Tibial nerve (tissue), 4 donors: ENCODE data around the gene NIT1. TPM values are rescaled to one million over a fixed set of nuclear protein-coding genes. Genes with fewer than 3 reads are reported as not detected.

ENCODE experiments used
- DNase-seq, 2 donors: peaks; one replicate each; pipeline ENCODE4 v3.0.0-alpha.2; 2019; ENCODE audit warnings: low spot score in 2 of 2
- H3K27ac ChIP-seq, 4 donors: fragments of 200-600 bp; sonication (generic) in 3 of 4; one replicate each; pipeline ENCODE4 v1.5.1; 2017 to 2019; ENCODE audit warnings: mild to moderate bottlenecking in 1 of 4
- H3K27me3 ChIP-seq, 2 donors: fragments of 200-600 bp; sonication (generic) in 1 of 2; one replicate each; pipeline versions ENCODE4 v1.5.1 to v1.6.0; 2017 to 2019
- H3K36me3 ChIP-seq, 3 donors: fragments of 200-600 bp; sonication (generic); one replicate each; pipeline ENCODE4 v1.5.1; 2018 to 2019
- H3K4me1 ChIP-seq, 4 donors: fragments of 200-600 bp; sonication (generic) in 3 of 4; one replicate each; pipeline ENCODE4 v1.5.1; 2017 to 2019
- H3K4me3 ChIP-seq, 4 donors: fragments of 200-600 bp; sonication (generic) in 3 of 4; one replicate each; pipeline ENCODE4 v1.5.1; 2017 to 2019; ENCODE audit warnings: mild to moderate bottlenecking in 1 of 4, moderate library complexity in 1 of 4
- H3K9me3 ChIP-seq, 4 donors: fragments of 200-600 bp; sonication (generic) in 3 of 4; one replicate each; pipeline ENCODE4 v1.5.1; 2017 to 2019
- CTCF ChIP-seq, 5 experiments: fragments of 200-600 bp in 3 of 5; fragments of 450-650 bp in 2 of 5; sonication (generic) in 3 of 5; IDR thresholded peaks; one replicate each; pipeline ENCODE4 v1.5.1; 2016 to 2019; ENCODE audit warnings: antibody characterized with exemption in 5 of 5, mild to moderate bottlenecking in 3 of 5, moderate library complexity in 2 of 5
- EP300 ChIP-seq, 2 donors: sonication (generic); formaldehyde crosslinking; IDR thresholded peaks; one replicate each; pipeline ENCODE4 v1.6.1; 2017; ENCODE audit warnings: antibody characterized with exemption in 2 of 2, mild to moderate bottlenecking in 1 of 2
- POLR2A ChIP-seq, 2 donors: fragments of 450-650 bp; IDR thresholded peaks; one replicate each; pipeline ENCODE4 v1.6.1; 2017; ENCODE audit warnings: antibody characterized with exemption in 2 of 2, mild to moderate bottlenecking in 2 of 2, moderate library complexity in 2 of 2
- WGBS, 2 donors: methylation state at CpG; one replicate each; pipeline ENCODE4 v1.1.5; 2018; 5-methylcytosine and 5-hydroxymethylcytosine counted together
- total RNA-seq, 4 donors: library from RNA; depleted of rRNA; stranded (reverse); fragments of >200 nt; gene quantifications; one replicate each; pipeline ENCODE4 v1.1.0, GENCODE V29; 2016

Gene NIT1
- 10 to 100 TPM; 26.4 to 43.0 (median 32.9) TPM for total RNA-seq

- peak; percentile 59 to 75 for DNase-seq
- 1% methylated on average over 54 to 58 of the region's 58 CpGs for WGBS, 2 donors
- Histone ChIP-seq H3K4me3 (peak within 1 kb of the TSS; percentile 68 to 94 (median 90)), H3K36me3 (peaks cover 0 to 32% (median 0%) of the 10 kb centered on the region in 3 donors), H3K4me1 (peaks cover 0 to 69% (median 35%) of the 10 kb centered on the region in 4 donors), H3K9me3 (no peaks in the 10 kb centered on the region), H3K27me3 (no peaks in the 10 kb centered on the region), H3K27ac (peak within 1 kb of the TSS; percentile 86 to 98 (median 96))
- TF ChIP-seq POLR2A (IDR thresholded peaks at IDR 0.05): peak; percentile 81 to 87
- TF ChIP-seq CTCF (IDR thresholded peaks at IDR 0.05): peak in 1 of 5 experiments; percentile 46
- peak; percentile 56 to 95 for TF ChIP-seq EP300 (IDR thresholded peaks at IDR 0.05)
Observed at GRCh38 chr1:161117759-161118581, at the start of gene NIT1, which contains the start of gene PFDN2. NIT1 (plus strand) TSS chr1:161118105; CDS start chr1:161118177, 72 bp downstream. PFDN2 (minus strand) TSS chr1:161118037; CDS start chr1:161118026, 11 bp downstream.

- Histone ChIP-seq H3K4me1 (peaks cover 0 to 4% (median 0%) of the 10 kb centered on the region in 4 donors), H3K27me3 (peaks cover 0 to 16% of the 10 kb centered on the region in 2 donors), H3K27ac (peak overlapping the region in 2 of 4 donors; percentile 16 to 89), H3K36me3 (no peaks in the 10 kb centered on the region), H3K9me3 (no peaks in the 10 kb centered on the region), H3K4me3 (peak overlapping the region; percentile 2 to 63 (median 27))
- WGBS, 2 donors: 65 to 66% methylated on average over 10 of the region's 10 CpGs
- peak in 1 of 2 donors; percentile 49 for DNase-seq
- TF ChIP-seq EP300 (IDR thresholded peaks at IDR 0.05) (peak in 1 of 2 donors; percentile 18), POLR2A (IDR thresholded peaks at IDR 0.05) (no peak), CTCF (IDR thresholded peaks at IDR 0.05) (no peak)
Observed at GRCh38 chr1:161068306-161069234, 49.3 kb upstream of the NIT1 start.

GRCh38 chr1:161069241-161069640 lies 48.7 kb upstream of the NIT1 start:
- no peaks in the 10 kb centered on the region for H3K36me3 ChIP-seq
- H3K27me3 ChIP-seq: peaks cover 0 to 10% of the 10 kb centered on the region in 2 donors
- no peak for TF ChIP-seq EP300 (IDR thresholded peaks at IDR 0.05)
- no peak for TF ChIP-seq POLR2A (IDR thresholded peaks at IDR 0.05)
- no peak for TF ChIP-seq CTCF (IDR thresholded peaks at IDR 0.05)
- peak overlapping the region; percentile 2 to 63 (median 35) for H3K4me3 ChIP-seq
- peak overlapping the region in 2 of 4 donors; percentile 16 to 89 for H3K27ac ChIP-seq
- WGBS, 2 donors: 77 to 81% methylated on average over 9 of the region's 9 CpGs
- no peaks in the 10 kb centered on the region for H3K9me3 ChIP-seq
- H3K4me1 ChIP-seq: peaks cover 0 to 4% (median 0%) of the 10 kb centered on the region in 4 donors
- no peak for DNase-seq

GRCh38 chr1:161069731-161070270 lies 48.1 kb upstream of the NIT1 start, which contains the start of gene ARHGAP30:
ARHGAP30 (minus strand) TSS chr1:161069891; CDS start chr1:161069624, 267 bp downstream.
- Histone ChIP-seq H3K36me3 (no peaks in the 10 kb centered on the region), H3K27me3 (peaks cover 0 to 5% of the 10 kb centered on the region in 2 donors), H3K4me3 (peak within 1 kb of the TSS; percentile 2 to 63 (median 35)), H3K4me1 (peaks cover 0 to 4% (median 0%) of the 10 kb centered on the region in 4 donors), H3K9me3 (no peaks in the 10 kb centered on the region), H3K27ac (peak within 1 kb of the TSS in 2 of 4 donors; percentile 16 to 89)
- TF ChIP-seq POLR2A (IDR thresholded peaks at IDR 0.05) (peak in 1 of 2 donors; percentile 32), CTCF (IDR thresholded peaks at IDR 0.05) (no peak), EP300 (IDR thresholded peaks at IDR 0.05) (peak in 1 of 2 donors; percentile 38)
- peak; percentile 16 to 26 for DNase-seq
- 67 to 74% methylated on average over 9 of the region's 9 CpGs for WGBS, 2 donors
